Right lobe of liver (tissue), 4 donors: ENCODE results near the gene CHRNA5.

Source experiments
- POLR2A ChIP-seq: fragments of 450-650 bp; IDR thresholded peaks from one replicate; pipeline ENCODE4 v1.6.1; 2017; ENCODE audit warnings: antibody characterized with exemption, mild to moderate bottlenecking
- TF ChIP-seq, protein P1 (sequence below), 4 donors: fragments of 200-600 bp in 3 of 4; fragments of 450-650 bp in 1 of 4; IDR thresholded peaks; one replicate each; pipeline versions ENCODE4 v1.5.1 to v1.8.0; 2016 to 2022; ENCODE audit warnings: antibody characterized with exemption in 4 of 4, mild to moderate bottlenecking in 2 of 4
- donor health status: DM: no; HTN: no; CAD: no.
- donor health status: DM: no; HTN: no; CAD: no.
- donor health status: DM: no; HTN: yes; CAD: no.

DNA sequence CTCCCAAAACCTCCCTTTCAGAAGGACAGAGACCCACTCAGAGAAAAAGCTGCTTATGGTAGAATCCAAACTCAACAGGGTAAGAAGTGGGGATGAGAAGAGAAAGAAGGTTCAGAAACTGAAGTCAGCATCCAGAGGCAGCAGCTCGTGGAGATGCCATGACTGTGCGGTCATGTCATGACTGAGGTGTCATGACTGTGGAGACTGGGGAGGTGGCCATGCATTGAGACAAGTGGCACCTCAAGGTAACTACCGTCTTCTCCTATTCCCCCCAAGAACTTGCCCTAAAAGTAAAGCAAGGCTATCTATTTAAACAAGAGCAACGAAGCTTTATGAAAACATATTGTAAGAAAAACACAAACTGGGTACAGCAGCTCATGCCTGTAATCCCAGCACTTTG is 40.4 kb downstream of the CHRNA5 start:
- no peak for TF ChIP-seq POLR2A
- TF ChIP-seq, protein P1, sequence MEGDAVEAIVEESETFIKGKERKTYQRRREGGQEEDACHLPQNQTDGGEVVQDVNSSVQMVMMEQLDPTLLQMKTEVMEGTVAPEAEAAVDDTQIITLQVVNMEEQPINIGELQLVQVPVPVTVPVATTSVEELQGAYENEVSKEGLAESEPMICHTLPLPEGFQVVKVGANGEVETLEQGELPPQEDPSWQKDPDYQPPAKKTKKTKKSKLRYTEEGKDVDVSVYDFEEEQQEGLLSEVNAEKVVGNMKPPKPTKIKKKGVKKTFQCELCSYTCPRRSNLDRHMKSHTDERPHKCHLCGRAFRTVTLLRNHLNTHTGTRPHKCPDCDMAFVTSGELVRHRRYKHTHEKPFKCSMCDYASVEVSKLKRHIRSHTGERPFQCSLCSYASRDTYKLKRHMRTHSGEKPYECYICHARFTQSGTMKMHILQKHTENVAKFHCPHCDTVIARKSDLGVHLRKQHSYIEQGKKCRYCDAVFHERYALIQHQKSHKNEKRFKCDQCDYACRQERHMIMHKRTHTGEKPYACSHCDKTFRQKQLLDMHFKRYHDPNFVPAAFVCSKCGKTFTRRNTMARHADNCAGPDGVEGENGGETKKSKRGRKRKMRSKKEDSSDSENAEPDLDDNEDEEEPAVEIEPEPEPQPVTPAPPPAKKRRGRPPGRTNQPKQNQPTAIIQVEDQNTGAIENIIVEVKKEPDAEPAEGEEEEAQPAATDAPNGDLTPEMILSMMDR (IDR thresholded peaks at IDR 0.05), result no peak
